Measurements from ENCODE around the gene NUBP2.

The NUBP2 gene

GRCh38 chr16:1782408-1783264, at the start of gene NUBP2, which contains the start of gene SPSB3:
Gene NUBP2, plus strand, starts transcription at chr16:1782960. Its CDS starts 61 bp downstream, at chr16:1783021.
Gene SPSB3, minus strand, starts transcription at chr16:1782571. Its CDS starts 1,088 bp downstream, at chr16:1781483.
- no peak for TF ChIP-seq JUND (IDR thresholded peaks at IDR 0.05; ENCODE audit: low read depth)
- in situ Hi-C loops (cut with HindIII; ENCODE audit: low pct_unique_long_range_greater_than_20kb, low sequenced_read_pairs), result no loop called here
- peak; percentile 99 to 100 for DNase-seq (ENCODE audit: low read depth in 1 of 2, low spot score in 1 of 2)

- no peak for TF ChIP-seq JUND (IDR thresholded peaks at IDR 0.05; ENCODE audit: low read depth)
- DNase-seq (ENCODE audit: low read depth in 1 of 2, low spot score in 1 of 2), result no peak
- in situ Hi-C loops (cut with HindIII; ENCODE audit: low pct_unique_long_range_greater_than_20kb, low sequenced_read_pairs), result no loop called here
These were observed 48.6 kb upstream of the NUBP2 start for GRCh38 chr16:1734123-1734522.

DNA sequence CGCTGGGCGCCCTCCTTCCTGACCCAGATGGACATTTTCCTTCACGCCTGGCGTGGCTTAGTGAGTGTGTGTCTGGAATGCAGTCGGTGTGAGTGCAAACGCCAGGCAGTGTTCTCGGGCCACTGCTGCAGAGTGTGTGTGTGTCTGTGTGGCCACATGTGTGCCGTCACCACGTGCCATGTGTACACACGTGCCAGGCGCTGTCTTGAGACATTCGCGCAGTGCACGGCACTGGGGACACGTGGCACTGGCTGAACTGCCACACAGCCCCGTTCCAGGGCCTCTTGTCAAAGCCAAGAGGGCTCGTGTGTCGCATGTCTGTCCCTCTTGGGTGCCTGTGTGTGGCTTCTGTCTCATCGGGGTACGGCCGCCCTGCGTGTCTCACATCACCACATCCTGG, 47.9 kb upstream of the NUBP2 start:
- in situ Hi-C loops (cut with HindIII; ENCODE audit: low pct_unique_long_range_greater_than_20kb, low sequenced_read_pairs), result no loop called here
- DNase-seq (ENCODE audit: low read depth in 1 of 2, low spot score in 1 of 2), result no peak
- no peak for TF ChIP-seq JUND (IDR thresholded peaks at IDR 0.05; ENCODE audit: low read depth)

DNA sequence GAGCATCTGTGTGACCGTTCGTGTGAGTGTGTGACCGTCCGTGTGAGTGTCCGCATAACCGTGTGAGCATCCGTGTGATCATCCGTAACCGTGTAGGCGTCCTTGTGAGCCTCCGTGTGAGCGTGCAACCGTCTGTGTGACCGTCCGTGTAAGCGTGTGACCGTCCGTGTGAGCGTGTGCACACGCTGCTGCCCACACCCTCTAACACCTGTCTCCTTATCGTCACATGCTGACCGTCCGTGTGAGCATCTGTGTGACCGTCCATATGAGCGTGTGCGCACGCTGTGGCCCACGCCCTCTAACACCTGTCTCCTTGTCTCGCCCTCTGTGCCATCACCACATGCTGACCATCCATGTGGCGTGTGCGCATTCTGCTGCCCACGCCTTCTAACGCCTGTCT, 42.5 kb upstream of the NUBP2 start:
- in situ Hi-C loops (cut with HindIII; ENCODE audit: low pct_unique_long_range_greater_than_20kb, low sequenced_read_pairs), result no loop called here
- no peak for DNase-seq (ENCODE audit: low read depth in 1 of 2, low spot score in 1 of 2)
- TF ChIP-seq JUND (IDR thresholded peaks at IDR 0.05; ENCODE audit: low read depth), result no peak

DNA sequence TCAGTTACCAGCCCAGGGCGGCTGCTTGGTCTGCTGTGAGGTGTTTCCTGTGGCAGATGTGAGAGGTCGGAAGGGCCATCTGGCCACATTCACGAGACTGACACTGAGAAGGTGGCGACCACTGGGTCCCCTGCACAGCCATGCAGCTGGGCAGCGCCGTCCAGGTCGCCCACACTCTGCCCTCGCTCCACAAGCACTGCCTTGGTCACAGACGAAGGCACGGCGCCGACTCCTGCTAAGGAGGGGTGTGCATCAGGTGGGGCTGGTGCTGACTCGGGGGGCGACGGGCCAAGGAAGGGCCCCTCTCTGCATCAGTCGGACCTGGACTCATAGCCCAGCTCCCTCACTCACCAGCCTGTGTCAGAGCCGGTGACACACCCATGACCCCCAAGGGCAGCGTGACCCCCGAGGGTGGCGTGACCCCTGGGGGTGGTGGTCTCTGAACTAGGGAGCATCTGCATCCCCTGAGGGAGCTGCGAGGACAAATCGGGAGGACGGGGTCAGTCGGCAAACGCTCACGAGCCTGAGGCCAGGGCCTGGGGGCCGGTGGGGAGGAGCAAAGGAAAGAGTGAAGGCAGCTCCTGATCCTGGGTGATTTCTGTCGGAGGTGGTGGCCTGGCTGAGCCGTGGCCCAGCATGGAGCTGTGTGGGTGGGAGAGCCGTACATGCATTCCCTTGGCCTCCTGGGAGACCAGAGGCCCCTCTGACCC, 41.8 kb upstream of the NUBP2 start:
- in situ Hi-C loops (cut with HindIII; ENCODE audit: low pct_unique_long_range_greater_than_20kb, low sequenced_read_pairs), result no loop called here
- TF ChIP-seq JUND (IDR thresholded peaks at IDR 0.05; ENCODE audit: low read depth), result no peak
- DNase-seq (ENCODE audit: low read depth in 1 of 2, low spot score in 1 of 2), result no peak

DNA sequence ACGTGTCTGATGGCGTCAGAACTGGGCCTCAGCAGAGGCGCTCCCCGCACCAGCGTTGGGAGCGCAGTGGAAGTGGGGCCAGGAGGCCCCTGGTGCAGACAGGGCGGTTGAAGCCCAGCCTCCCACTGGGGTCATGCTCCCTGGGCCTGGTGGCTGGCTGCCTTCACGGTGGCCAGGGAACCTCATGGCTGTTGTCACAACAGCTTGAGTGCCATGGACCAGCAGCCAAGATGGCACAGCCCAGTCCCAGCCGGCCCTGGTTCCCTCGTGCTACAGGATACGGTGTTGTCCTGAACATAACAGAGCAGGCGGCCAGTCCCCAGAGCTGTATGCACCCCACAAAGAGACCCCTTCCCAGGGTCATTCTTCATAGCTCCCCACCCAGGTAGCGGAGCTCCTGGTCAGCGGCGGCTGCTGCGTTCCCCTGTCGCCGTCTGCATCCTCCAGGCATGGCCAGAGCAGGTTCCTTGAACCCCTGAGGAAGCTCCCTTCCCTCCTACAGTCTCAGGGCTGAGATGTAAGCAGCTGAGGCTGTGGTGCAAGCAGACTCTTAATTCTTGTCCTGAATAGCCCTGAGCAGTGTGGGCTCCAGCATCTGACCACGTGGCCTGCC, 41.1 kb upstream of the NUBP2 start:
- no peak for DNase-seq (ENCODE audit: low read depth in 1 of 2, low spot score in 1 of 2)
- in situ Hi-C loops (cut with HindIII; ENCODE audit: low pct_unique_long_range_greater_than_20kb, low sequenced_read_pairs), result no loop called here
- no peak for TF ChIP-seq JUND (IDR thresholded peaks at IDR 0.05; ENCODE audit: low read depth)

DNA sequence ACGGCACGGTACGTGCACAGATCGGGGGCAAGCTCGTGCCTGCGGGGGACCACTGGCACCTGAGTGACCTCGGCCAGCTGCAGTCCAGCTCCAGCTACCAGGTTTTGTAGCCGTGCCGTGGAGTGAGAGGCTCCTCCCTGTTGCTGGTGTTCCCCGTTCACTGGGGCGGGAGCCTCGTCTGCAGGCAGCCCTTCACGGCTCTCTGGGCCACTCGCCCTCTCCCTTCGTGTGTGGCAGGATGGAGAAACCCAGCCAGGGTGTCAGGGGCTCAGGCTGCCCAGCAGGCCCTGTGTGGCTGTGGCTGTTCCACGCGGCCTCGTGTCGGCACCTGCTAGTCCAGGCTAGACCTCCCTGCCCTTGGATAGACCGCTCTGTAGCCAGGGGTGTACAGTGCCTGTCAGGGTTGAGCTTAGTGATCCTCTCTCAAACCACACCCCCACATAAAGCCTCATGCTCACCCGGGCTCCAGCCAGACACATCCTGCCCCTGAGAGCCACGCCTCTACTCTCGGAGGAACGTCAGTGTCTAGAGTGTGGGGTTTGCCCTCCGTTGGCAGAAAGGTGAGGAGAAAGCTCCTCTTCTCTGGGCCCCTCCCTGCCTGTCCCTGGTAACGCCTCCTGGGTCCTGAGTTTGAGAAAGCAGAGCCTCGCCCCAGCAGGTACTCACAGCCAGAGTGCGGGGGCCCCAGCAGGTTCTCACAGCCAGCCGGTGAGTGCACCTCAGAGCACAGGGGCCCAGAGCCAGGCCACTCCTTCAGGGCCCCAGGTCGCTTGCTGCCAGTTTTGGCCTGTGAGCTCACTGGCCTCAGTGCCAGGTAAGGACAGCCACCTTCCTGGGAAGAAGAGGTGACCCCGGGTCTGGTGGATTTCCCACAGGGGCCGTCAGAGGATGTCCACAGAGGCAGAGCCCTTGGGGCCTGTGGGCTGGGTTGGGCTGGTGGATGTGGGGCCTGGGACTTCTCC, 39.1 kb upstream of the NUBP2 start:
- DNase-seq (ENCODE audit: low read depth in 1 of 2, low spot score in 1 of 2), result no peak
- in situ Hi-C loops (cut with HindIII; ENCODE audit: low pct_unique_long_range_greater_than_20kb, low sequenced_read_pairs), result no loop called here
- TF ChIP-seq JUND (IDR thresholded peaks at IDR 0.05; ENCODE audit: low read depth), result no peak

- in situ Hi-C loops (cut with HindIII; ENCODE audit: low pct_unique_long_range_greater_than_20kb, low sequenced_read_pairs), result no loop called here
- no peak for TF ChIP-seq JUND (IDR thresholded peaks at IDR 0.05; ENCODE audit: low read depth)
- no peak for DNase-seq (ENCODE audit: low read depth in 1 of 2, low spot score in 1 of 2)
These were observed 38.4 kb upstream of the NUBP2 start for GRCh38 chr16:1744338-1744840.

DNA sequence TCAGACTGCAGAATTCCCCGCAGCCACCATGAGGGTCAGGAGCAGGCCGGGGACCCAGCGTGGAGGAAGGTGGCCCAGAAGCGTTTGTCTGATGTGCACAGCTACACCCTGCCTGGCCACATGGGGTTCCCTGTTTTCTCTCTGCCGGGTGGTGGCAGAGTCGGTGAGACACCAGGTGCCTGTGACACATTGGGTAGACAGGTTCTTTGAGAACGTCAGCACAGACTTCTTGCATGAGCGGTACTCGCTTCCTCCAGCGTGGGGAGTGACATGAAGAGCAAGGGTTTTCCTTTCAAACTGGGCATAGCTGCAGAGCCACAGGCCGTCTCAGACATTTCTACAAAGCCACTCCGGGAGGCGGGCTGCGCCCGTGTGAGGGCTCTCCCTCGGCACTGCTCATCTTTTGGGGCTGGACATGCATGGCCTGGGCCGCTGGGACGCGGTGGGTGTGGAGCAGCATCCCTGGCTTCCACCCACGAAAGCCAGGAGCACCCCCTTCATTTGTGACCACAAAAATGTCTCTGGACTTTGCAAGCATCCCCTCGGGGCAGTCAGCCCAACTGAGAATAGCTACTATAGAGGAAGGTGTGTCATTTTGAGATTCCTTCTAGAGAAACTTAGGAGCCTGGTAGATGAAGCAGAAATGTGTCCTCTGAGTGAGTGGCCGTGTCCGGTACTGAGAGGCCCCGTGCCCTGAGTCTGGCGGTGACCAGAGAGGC, 37.4 kb upstream of the NUBP2 start:
- in situ Hi-C loops (cut with HindIII; ENCODE audit: low pct_unique_long_range_greater_than_20kb, low sequenced_read_pairs), result no loop called here
- peak in 1 of 2 experiments; percentile 45 for DNase-seq (ENCODE audit: low read depth in 1 of 2, low spot score in 1 of 2)
- TF ChIP-seq JUND (IDR thresholded peaks at IDR 0.05; ENCODE audit: low read depth), result no peak

- TF ChIP-seq JUND (IDR thresholded peaks at IDR 0.05; ENCODE audit: low read depth), result no peak
- in situ Hi-C loops (cut with HindIII; ENCODE audit: low pct_unique_long_range_greater_than_20kb, low sequenced_read_pairs), result no loop called here
- DNase-seq (ENCODE audit: low read depth in 1 of 2, low spot score in 1 of 2), result no peak
These were observed 36.7 kb upstream of the NUBP2 start for GRCh38 chr16:1745900-1746692.
